K562 (cell line): ENCODE data around the gene TTC28. TPM values are rescaled to one million over a fixed set of nuclear protein-coding genes. Genes with fewer than 3 reads are reported as not detected.

ENCODE experiments used
- ATAC-seq: fragments of 200-7000 bp; cut with Tn5 transposase; 3 replicates; pipeline ENCODE4 v1.9.1; 2020; ENCODE audit warnings: moderate library complexity
- BruUV-seq: library from RNA; stranded (reverse); fragments of 400-500 nt; replicated peaks from 2 replicates; lab custom pipeline; 2021; lab: Mats Ljungman, UMichigan
- CTCF ChIA-PET: fragments of 300-600 bp; formaldehyde crosslinking; extraction: SDS; loops from one replicate; lab custom pipeline; 2021; ENCODE audit warnings: low intra/inter-chr PET ratio; lab: Yijun Ruan, JAX
- POLR2A ChIA-PET: fragments of 300-600, 350-650 bp; sonication (Branson Sonifier 250); formaldehyde crosslinking; extraction: SDS; loops from one replicate; lab custom pipeline; 2021; ENCODE audit warnings: antibody characterized with exemption, inconsistent platforms; lab: Yijun Ruan, JAX
- DNase-seq, 4 experiments: peaks; one replicate each; pipeline versions ENCODE4 v3.0.0 to v3.0.0-alpha.2; 2011 to 2018; ENCODE audit warnings: low spot score in 3 of 4, mixed read lengths in 3 of 4; ENCODE audit errors: extremely low read depth in 1 of 4
- FAIRE-seq: peaks from 2 replicates; lab custom pipeline; 2011; peaks lifted over from hg19 to GRCh38; lab: Jason Lieb, UNC
- H2AFZ ChIP-seq: 2 replicates; pipeline ENCODE4 v1.6.0; 2011; ENCODE audit warnings: low read depth, low read length, control low read depth, inconsistent platforms
- H3K27ac ChIP-seq: fragments of 200-600 bp; 3 replicates; pipeline ENCODE4 v1.8.0; 2011; ENCODE audit warnings: low read depth, mild to moderate bottlenecking, control low read depth, inconsistent platforms, low read length, moderate library complexity, mixed read lengths; ENCODE audit errors: extremely low read depth
- H3K27me3 ChIP-seq, 2 experiments: fragments of 300-600 bp in 1 of 2; 2 replicates in 1 of 2; 3 replicates in 1 of 2; pipeline versions ENCODE4 v1.6.0 to v1.8.0; 2011; ENCODE audit warnings: inconsistent platforms in 2 of 2, low read length in 2 of 2, mild to moderate bottlenecking in 1 of 2, mixed read lengths in 1 of 2, moderate library complexity in 1 of 2; ENCODE audit not compliant: control insufficient read depth in 2 of 2, insufficient read depth in 2 of 2
- H3K36me3 ChIP-seq: fragments of 300-600 bp; 3 replicates; pipeline ENCODE4 v1.8.0; 2011; ENCODE audit warnings: mild to moderate bottlenecking, low read length, inconsistent platforms; ENCODE audit not compliant: control insufficient read depth, insufficient read depth
- H3K4me1 ChIP-seq, 2 experiments: fragments of 200-600 bp in 1 of 2; replicated peaks in 1 of 2; 2 replicates in 1 of 2; 3 replicates in 1 of 2; pipeline versions ENCODE4 v1.5.1 to v1.8.0; 2011; ENCODE audit warnings: inconsistent platforms in 2 of 2, low read length in 2 of 2, mild to moderate bottlenecking in 1 of 2, mixed read lengths in 1 of 2, moderate library complexity in 1 of 2; ENCODE audit not compliant: control insufficient read depth in 2 of 2, insufficient read depth in 2 of 2
- H3K4me2 ChIP-seq: 2 replicates; pipeline ENCODE4 v1.6.1; 2011; ENCODE audit warnings: low read length, control low read depth, inconsistent platforms, mixed read lengths; ENCODE audit not compliant: insufficient read depth
- H3K4me3 ChIP-seq: fragments of 200-600 bp; sonication (generic), shearing (Covaris generic); 2 replicates; pipeline ENCODE4 v1.5.1; 2016; ENCODE audit warnings: control low read depth, inconsistent platforms
- H3K79me2 ChIP-seq: fragments of 200-600 bp; 3 replicates; pipeline ENCODE4 v1.8.0; 2011; ENCODE audit warnings: low read length, inconsistent platforms; ENCODE audit not compliant: control insufficient read depth, insufficient read depth
- H3K9ac ChIP-seq, 2 experiments: 2 replicates each; pipeline versions ENCODE4 v1.6.0 to v1.6.1; 2011; ENCODE audit warnings: low read depth in 2 of 2, low read length in 2 of 2, control low read depth in 1 of 2, inconsistent platforms in 1 of 2, mild to moderate bottlenecking in 1 of 2, mixed read lengths in 1 of 2; ENCODE audit not compliant: insufficient read depth in 1 of 2
- H3K9me1 ChIP-seq: one replicate; pipeline ENCODE4 v1.6.0; 2011; ENCODE audit warnings: inconsistent platforms, mild to moderate bottlenecking, low read length, moderate library complexity; ENCODE audit not compliant: control insufficient read depth, insufficient read depth
- H3K9me3 ChIP-seq: replicated peaks from 2 replicates; pipeline ENCODE4 v1.5.1; 2011; ENCODE audit warnings: low read depth, low read length, inconsistent platforms; ENCODE audit not compliant: control insufficient read depth, insufficient read depth
- H4K20me1 ChIP-seq: replicated peaks from 2 replicates; pipeline ENCODE4 v1.6.1; 2011; ENCODE audit warnings: low read length, inconsistent platforms, mixed read lengths; ENCODE audit not compliant: control insufficient read depth, insufficient read depth
- CBX8 ChIP-seq: fragments of 200-600 bp; sonication (generic); IDR thresholded peaks from 2 replicates; pipeline ENCODE4 v1.6.1; 2012; ENCODE audit warnings: borderline replicate concordance, mixed run types, low read depth, mild to moderate bottlenecking, moderate library complexity, mixed read lengths, low read length, control low read depth, inconsistent platforms; ENCODE audit not compliant: poor library complexity, severe bottlenecking; ENCODE audit errors: extremely low read depth
- CREB1 ChIP-seq, 2 experiments: sonication (generic) in 1 of 2; formaldehyde crosslinking in 1 of 2; IDR thresholded peaks; 2 replicates each; pipeline versions ENCODE4 v1.6.1 to v1.8.0; 2012 to 2022; ENCODE audit warnings: inconsistent platforms in 1 of 2, mild to moderate bottlenecking in 1 of 2, missing genetic modification reagents in 1 of 2, moderate library complexity in 1 of 2
- IFI16 ChIP-seq: fragments of 250-450 bp; sonication (Bioruptor Pico); IDR thresholded peaks from 2 replicates; pipeline ENCODE4 v2.1.2; 2022; ENCODE audit warnings: mild to moderate bottlenecking, inconsistent platforms
- PYGO2 ChIP-seq: fragments of 450-650 bp; IDR thresholded peaks from 2 replicates; pipeline ENCODE4 v1.6.1; 2016; ENCODE audit warnings: mild to moderate bottlenecking, missing genetic modification characterization, moderate library complexity, missing compliant biosample characterization
- RBM15 ChIP-seq: fragments of 200-400 bp; formaldehyde crosslinking; IDR thresholded peaks from 2 replicates; pipeline ENCODE4 v1.6.1; 2018; ENCODE audit warnings: mild to moderate bottlenecking, low read length, moderate library complexity; ENCODE audit not compliant: insufficient read depth
- SNRNP70 ChIP-seq: fragments of 200-400 bp; formaldehyde crosslinking; optimal IDR thresholded peaks from 2 replicates; pipeline ENCODE3; 2017; ENCODE audit warnings: low read depth, low read length
- TCFL5 ChIP-seq: fragments of 250-450 bp; sonication (Bioruptor Pico); conservative IDR thresholded peaks from 2 replicates; pipeline ENCODE4 v1.6.1; 2021; ENCODE audit warnings: mild to moderate bottlenecking, moderate library complexity, matching md5 sums
- TOE1 ChIP-seq, 2 experiments: fragments of 450-650 bp in 1 of 2; sonication (generic) in 1 of 2; formaldehyde crosslinking in 1 of 2; IDR thresholded peaks; 2 replicates each; pipeline versions ENCODE4 v1.7.1 to v1.8.0; 2016 to 2022; ENCODE audit warnings: borderline replicate concordance in 2 of 2, mild to moderate bottlenecking in 2 of 2, antibody characterized with exemption in 1 of 2, inconsistent platforms in 1 of 2, low read depth in 1 of 2, missing genetic modification reagents in 1 of 2, moderate library complexity in 1 of 2
- YY1 ChIP-seq, 3 experiments: IDR thresholded peaks; 2 replicates each; pipeline ENCODE4 v1.6.1; 2011; ENCODE audit warnings: low read length in 2 of 3, mild to moderate bottlenecking in 2 of 3, moderate library complexity in 2 of 3, borderline replicate concordance in 1 of 3, control low read depth in 1 of 3, low read depth in 1 of 3; ENCODE audit not compliant: insufficient read depth in 3 of 3, insufficient replicate concordance in 2 of 3, control insufficient read depth in 1 of 3, insufficient read length in 1 of 3; ENCODE audit errors: extremely low read depth in 1 of 3
- ZNF121 ChIP-seq: sonication (generic); formaldehyde crosslinking; conservative IDR thresholded peaks from 2 replicates; pipeline ENCODE4 v1.8.0; 2022; ENCODE audit warnings: missing genetic modification reagents
- ZNF253 ChIP-seq: fragments of 250-450 bp; sonication (Bioruptor Pico); conservative IDR thresholded peaks from 2 replicates; pipeline ENCODE4 v1.6.1; 2021; ENCODE audit warnings: mild to moderate bottlenecking
- ZNF778 ChIP-seq: fragments of 450-650 bp; formaldehyde crosslinking; IDR thresholded peaks from 2 replicates; pipeline ENCODE4 v1.4.0; 2020; ENCODE audit warnings: mild to moderate bottlenecking, moderate library complexity
- WGBS: fragments of 100-300 bp; shearing (Covaris generic); methylation state at CpG from one replicate; pipeline ENCODE4 v1.1.6; 2016; ENCODE audit warnings: low coverage, mixed read lengths; ENCODE audit not compliant: insufficient coverage; ENCODE audit errors: missing lambda C conversion rate; 5-methylcytosine and 5-hydroxymethylcytosine counted together
- in situ Hi-C: fragments of 300-500 bp; cut with MboI; formaldehyde crosslinking; loops from 4 replicates; pipeline ENCODE4 v1.15.0; 2018; ENCODE audit warnings: inconsistent platforms, mixed read lengths
- intact Hi-C: fragments of 100-400 bp; cut with micrococcal nuclease; formaldehyde crosslinking; loops from 2 replicates; pipeline ENCODE4 v1.14.2; 2022
- polyA plus RNA-seq, 8 experiments: library from polyadenylated mRNA; depleted of rRNA in 4 of 8; stranded (reverse) in 5 of 8; unstranded in 3 of 8; fragments of >200 nt; fragmentation: Nextera tagmentation in 2 of 8; fragmentation: Illumina TruSeq in 1 of 8; extraction: Ambion mirVana in 2 of 8; extraction: Trizol in 1 of 8; gene quantifications; 2 replicates each; pipeline versions ENCODE4 v1.2.1 to v1.2.3, GENCODE V29; 2011 to 2014; ENCODE audit warnings: inconsistent platforms in 1 of 8, missing spikeins in 1 of 8
- total RNA-seq, 7 experiments: library from RNA; depleted of rRNA in 6 of 7; stranded (reverse); fragments of >200 nt in 6 of 7; fragmentation: Illumina TruSeq in 2 of 7; extraction: Trizol in 2 of 7; gene quantifications; 2 replicates each; pipeline versions ENCODE4 v1.2.1 to v1.2.3, GENCODE V29; 2011 to 2021; ENCODE audit warnings: low replicate concordance in 1 of 7
- TF ChIP-seq, protein P1 (sequence below): fragments of 450-650 bp; IDR thresholded peaks from 2 replicates; pipeline ENCODE4 v1.7.0; 2016; ENCODE audit warnings: borderline replicate concordance
- TF ChIP-seq, protein P2 (sequence below), 2 experiments: fragments of 450-650 bp in 1 of 2; sonication (generic) in 1 of 2; formaldehyde crosslinking; conservative IDR thresholded peaks; 2 replicates each; pipeline versions ENCODE4 v1.4.0 to v1.8.1; 2020 to 2022; ENCODE audit warnings: mild to moderate bottlenecking in 1 of 2, missing genetic modification reagents in 1 of 2
- TF ChIP-seq, protein P3 (sequence below): fragments of 250-450 bp; sonication (Bioruptor Pico); IDR thresholded peaks from 2 replicates; pipeline ENCODE4 v1.5.0; 2021; ENCODE audit warnings: mild to moderate bottlenecking, moderate library complexity

Gene TTC28
- total and polyA plus RNA-seq, 9 of the 15 experiments (the other 6 are each of a cell fraction or from before 2014, with no cell fraction given): 0.22 to 10.7 (median 3.1) TPM

DNA sequence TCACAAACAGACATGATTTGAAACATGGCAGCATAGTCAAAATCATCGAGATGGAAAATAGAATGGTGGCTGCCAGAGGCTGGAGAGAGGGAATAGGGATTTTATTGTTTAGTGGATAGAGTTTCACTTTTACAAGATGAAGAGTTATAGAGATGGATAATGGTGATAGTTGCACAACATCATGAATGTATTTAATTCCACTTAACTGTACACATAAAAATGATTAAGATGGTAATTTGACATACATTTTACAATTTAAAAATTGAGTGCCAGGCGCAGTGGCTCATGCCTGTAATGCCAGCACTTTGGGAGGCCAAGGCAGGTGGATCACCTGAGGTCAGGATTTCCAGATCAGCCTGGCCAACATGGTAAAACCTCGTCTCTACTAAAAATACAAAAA lies 21.2 kb downstream of the TTC28 start:
- 67% methylated on average over 3 of the region's 3 CpGs for WGBS
- CTCF ChIA-PET: no interaction called here
- DNase-seq: no peak
- Histone ChIP-seq H3K27me3 (no peaks in the 10 kb centered on the region), H3K4me1 (peaks cover 9% of the 10 kb centered on the region in 2 experiments; a peak in 4 of 5 replicates), H3K4me3 (no peak overlapping the region), H3K4me2 (no peak overlapping the region), H3K9me3 (no peaks in the 10 kb centered on the region), H3K27ac (no peak overlapping the region), H4K20me1 (no peaks in the 10 kb centered on the region), H2AFZ (no peak overlapping the region), H3K79me2 (peaks cover 17% of the 10 kb centered on the region; the same call in 2 of the 3 replicates), H3K36me3 (no peaks in the 10 kb centered on the region), H3K9me1 (no peaks in the 10 kb centered on the region), H3K9ac (no peak overlapping the region)
- POLR2A ChIA-PET: no interaction called here
- ATAC-seq: no peak
- BruUV-seq: no TSS peak
- no peak for FAIRE-seq
- intact Hi-C loops (no loop called here), in situ Hi-C loops (no loop called here)
- TF ChIP-seq ZNF253 (CRISPR knock-in tag) (no peak), TCFL5 (CRISPR knock-in tag) (no peak), SNRNP70 (no peak), CBX8 (no peak), YY1 (IDR thresholded peaks at IDR 0.05; ENCODE audit: borderline replicate concordance in 1 of 3, control insufficient read depth in 1 of 3, extremely low read depth in 1 of 3, insufficient read depth in 3 of 3, insufficient read length in 1 of 3, insufficient replicate concordance in 2 of 3, low read depth in 1 of 3, low read length in 2 of 3) (no peak), RBM15 (no peak), PYGO2 (no peak), TOE1 (IDR thresholded peaks at IDR 0.05; ENCODE audit: borderline replicate concordance) (no peak), TOE1 (CRISPR knock-in tag; IDR thresholded peaks at IDR 0.05; ENCODE audit: borderline replicate concordance, low read depth) (no peak), IFI16 (CRISPR knock-in tag) (no peak), CREB1 (IDR thresholded peaks at IDR 0.05) (no peak), CREB1 (CRISPR knock-in tag; IDR thresholded peaks at IDR 0.05) (no peak), ZNF778 (CRISPR knock-in tag) (no peak), ZNF121 (CRISPR knock-in tag) (no peak)
- TF ChIP-seq, protein P1, sequence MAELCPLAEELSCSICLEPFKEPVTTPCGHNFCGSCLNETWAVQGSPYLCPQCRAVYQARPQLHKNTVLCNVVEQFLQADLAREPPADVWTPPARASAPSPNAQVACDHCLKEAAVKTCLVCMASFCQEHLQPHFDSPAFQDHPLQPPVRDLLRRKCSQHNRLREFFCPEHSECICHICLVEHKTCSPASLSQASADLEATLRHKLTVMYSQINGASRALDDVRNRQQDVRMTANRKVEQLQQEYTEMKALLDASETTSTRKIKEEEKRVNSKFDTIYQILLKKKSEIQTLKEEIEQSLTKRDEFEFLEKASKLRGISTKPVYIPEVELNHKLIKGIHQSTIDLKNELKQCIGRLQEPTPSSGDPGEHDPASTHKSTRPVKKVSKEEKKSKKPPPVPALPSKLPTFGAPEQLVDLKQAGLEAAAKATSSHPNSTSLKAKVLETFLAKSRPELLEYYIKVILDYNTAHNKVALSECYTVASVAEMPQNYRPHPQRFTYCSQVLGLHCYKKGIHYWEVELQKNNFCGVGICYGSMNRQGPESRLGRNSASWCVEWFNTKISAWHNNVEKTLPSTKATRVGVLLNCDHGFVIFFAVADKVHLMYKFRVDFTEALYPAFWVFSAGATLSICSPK: no peak
- TF ChIP-seq, protein P2, sequence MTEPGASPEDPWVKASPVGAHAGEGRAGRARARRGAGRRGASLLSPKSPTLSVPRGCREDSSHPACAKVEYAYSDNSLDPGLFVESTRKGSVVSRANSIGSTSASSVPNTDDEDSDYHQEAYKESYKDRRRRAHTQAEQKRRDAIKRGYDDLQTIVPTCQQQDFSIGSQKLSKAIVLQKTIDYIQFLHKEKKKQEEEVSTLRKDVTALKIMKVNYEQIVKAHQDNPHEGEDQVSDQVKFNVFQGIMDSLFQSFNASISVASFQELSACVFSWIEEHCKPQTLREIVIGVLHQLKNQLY (CRISPR knock-in tag; conservative IDR thresholded peaks at IDR 0.05): no peak
- TF ChIP-seq, protein P3, sequence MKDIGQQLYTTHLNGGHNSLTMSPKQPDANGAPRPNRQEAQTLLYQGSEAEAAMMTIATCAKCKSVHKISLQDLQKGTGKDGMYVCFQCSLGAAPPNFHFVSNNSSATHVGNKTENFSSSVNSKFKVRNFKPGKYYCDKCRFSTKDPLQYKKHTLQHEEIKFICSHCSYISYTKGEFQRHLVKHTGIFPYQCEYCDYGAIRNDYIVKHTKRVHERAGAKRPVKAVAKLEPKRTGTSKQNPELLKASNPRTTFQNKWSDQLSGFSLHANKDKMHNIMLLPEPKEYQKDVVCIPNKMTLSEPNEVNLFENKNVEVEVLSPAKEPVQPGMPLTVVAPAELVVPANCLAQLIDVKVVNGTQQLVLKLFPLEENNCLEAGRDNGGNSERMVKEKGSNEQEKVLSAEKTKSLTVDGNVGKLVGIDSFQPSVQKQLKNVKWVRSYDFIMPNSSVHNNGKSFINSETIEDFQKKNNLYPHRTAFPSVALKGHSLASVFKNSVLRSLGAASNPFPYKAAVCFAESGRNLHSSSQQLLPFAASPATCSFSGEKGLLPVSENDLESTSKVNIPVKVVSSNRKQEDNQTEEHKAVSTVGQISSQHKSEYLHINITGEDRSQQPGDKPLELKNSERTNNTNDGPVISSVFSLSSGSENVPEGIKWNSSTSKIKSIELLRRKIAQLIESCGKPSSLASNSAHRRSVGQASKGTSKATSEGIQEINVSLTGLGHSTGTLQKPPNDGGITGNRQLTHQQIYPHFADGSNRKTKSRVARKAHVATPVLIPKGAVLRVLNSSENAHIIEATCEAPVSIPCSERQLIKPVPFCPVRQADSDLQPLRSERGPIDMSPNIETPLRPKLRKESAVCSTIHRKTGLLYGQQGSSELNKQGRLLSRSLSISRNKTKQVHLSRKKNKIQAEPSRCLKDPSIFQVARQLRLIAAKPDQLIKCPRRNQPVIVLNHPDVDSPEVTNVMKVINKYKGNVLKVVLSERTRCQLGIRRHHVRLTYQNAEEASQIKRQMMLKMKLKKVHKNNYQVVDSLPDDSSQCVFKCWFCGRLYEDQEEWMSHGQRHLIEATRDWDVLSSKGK: no peak
